Inflammatory macrophage (primary cell): ENCODE measurements around the gene BORCS6.
A peak's percentile ranks its signal among the peaks of the same experiment; 100 is the strongest.

ENCODE experiments used
- DNase-seq, 2 donors: peaks; one replicate each; pipeline ENCODE4 v3.0.0-alpha.2; 2020 to 2022

The BORCS6 gene

GRCh38 chr17:8142158-8142886, 47.7 kb downstream of the BORCS6 start:
- DNase-seq, result no peak

DNA sequence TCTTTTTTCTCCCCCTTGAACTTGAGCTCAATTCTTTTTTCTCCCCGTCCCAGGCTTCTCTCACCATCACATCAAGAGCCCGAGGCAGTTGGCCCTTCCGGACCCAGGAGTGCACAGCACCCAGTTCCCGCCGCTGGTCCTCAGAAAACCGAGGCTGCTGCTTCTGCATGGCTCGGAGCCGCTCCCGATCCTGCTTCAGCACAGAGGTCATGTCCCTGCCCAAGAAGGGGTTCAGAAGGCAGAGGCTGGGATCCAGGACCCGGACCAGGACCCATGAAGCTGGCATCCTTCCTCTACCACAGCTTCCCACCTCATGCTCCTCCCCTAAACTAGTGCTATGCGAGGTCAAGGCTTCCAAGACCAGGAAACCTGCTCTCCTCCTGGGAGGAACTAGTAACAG, 48.2 kb downstream of the BORCS6 start:
- DNase-seq, result no peak

GRCh38 chr17:8141045-8141444, 48.9 kb downstream of the BORCS6 start:
- no peak for DNase-seq

DNA sequence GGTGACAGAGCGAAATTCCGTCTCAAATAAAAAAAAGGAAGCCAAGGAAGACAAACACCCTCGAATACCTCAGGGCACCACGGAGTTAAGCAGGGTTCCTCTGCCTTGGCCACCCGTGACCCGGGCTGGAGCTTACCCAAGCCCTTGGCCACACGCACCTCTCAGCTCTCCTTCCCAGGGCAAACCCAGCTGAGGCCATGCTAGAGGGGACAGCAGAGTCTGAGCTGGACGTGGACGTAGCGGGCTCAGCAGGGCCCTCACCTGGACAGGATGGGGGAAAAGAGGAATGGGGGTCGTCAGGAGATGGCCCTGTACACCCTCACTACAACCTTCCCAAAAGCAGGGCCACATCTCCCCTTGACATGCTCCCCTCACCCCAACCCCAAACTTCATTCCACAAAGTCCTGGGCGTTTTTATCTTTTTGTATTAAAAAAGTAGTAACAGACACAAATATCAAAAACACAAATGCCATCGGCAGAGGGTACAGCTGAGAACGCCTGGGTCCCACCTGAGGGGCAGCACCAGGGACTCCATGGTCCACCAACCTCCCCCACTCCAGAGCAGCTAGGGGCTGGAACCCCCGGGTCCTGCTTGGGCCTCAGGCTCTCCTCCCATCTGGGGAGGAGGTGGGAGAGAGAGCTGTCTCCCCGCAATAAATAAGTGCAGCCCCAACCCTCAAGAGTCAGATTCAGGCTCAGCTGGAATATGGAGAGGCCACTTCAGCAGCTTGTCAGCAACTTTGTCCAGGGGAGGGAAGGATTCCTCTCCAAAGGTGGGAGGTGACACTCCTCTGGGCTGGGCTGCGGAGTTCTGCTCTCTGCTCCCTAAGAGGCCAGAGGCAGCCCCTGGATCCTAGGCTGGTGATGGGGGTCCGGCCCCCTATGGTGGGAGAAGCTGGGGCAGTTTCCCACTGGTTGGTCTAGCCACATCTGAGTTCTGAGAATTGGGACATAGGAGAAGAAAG, 49.6 kb downstream of the BORCS6 start:
- peak; percentile 55 to 60 for DNase-seq

GRCh38 chr17:8138672-8139371, 51.2 kb downstream of the BORCS6 start:
- peak; percentile 98 to 99 for DNase-seq

DNA sequence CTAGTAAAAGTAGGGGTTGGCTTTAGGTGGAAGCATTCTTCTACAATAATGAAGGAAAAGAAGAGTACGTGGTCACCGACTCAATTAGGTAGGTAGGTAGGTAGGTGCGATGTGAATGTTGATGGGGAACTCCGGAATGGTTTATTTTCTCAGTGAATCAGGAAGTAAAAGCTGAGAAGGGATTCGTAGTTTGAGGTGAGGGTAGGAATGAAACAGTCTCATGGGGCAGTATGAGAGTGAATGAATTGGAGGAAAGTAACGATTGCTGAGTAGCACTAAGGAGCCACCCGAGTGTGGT, 51.7 kb downstream of the BORCS6 start:
- DNase-seq, result no peak
